Mucosa of rectum (tissue), 2 donors: ENCODE data around the gene RPTOR.

Experiments used
- H3K27ac ChIP-seq, 2 donors: one replicate each; pipeline ENCODE4 v1.7.0; 2013; ENCODE audit warnings: inconsistent platforms in 2 of 2, low read depth in 2 of 2, low read length in 2 of 2
- H3K27me3 ChIP-seq, 2 donors: one replicate each; pipeline ENCODE4 v1.7.0; 2013; ENCODE audit warnings: low read length in 2 of 2; ENCODE audit not compliant: control insufficient read depth in 2 of 2, insufficient read depth in 2 of 2
- H3K36me3 ChIP-seq, 2 donors: one replicate each; pipeline ENCODE4 v1.7.0; 2013; ENCODE audit warnings: low read length in 2 of 2; ENCODE audit not compliant: control insufficient read depth in 2 of 2, insufficient read depth in 2 of 2
- H3K4me1 ChIP-seq, 2 donors: one replicate each; pipeline ENCODE4 v1.7.0; 2013; ENCODE audit warnings: low read length in 2 of 2, mild to moderate bottlenecking in 1 of 2; ENCODE audit not compliant: control insufficient read depth in 2 of 2, insufficient read depth in 2 of 2
- H3K4me3 ChIP-seq, 2 donors: one replicate each; pipeline ENCODE4 v1.7.0; 2013; ENCODE audit warnings: low read length in 2 of 2
- H3K9ac ChIP-seq, 2 donors: one replicate each; pipeline ENCODE4 v1.7.0; 2013; ENCODE audit warnings: low read length in 2 of 2, low read depth in 1 of 2, mild to moderate bottlenecking in 1 of 2
- H3K9me3 ChIP-seq, 2 donors: one replicate each; pipeline ENCODE4 v1.7.0; 2013; ENCODE audit warnings: low read length in 2 of 2; ENCODE audit not compliant: control insufficient read depth in 2 of 2
- donor health status: healthy.
- donor health status: Normal muscosa, but diverticular disease.

RPTOR gene

GRCh38 chr17:80712089-80712488 is 167.5 kb downstream of the RPTOR start:
- H3K4me1 ChIP-seq, result no peaks in the 10 kb centered on the region

GRCh38 chr17:80712606-80713005 is 168.0 kb downstream of the RPTOR start:
- H3K36me3 ChIP-seq, result peaks cover 0 to 5% of the 10 kb centered on the region in 2 donors
- no peak overlapping the region for H3K27ac ChIP-seq
- no peak overlapping the region for H3K4me3 ChIP-seq
- no peak overlapping the region for H3K9ac ChIP-seq
- H3K27me3 ChIP-seq, result no peaks in the 10 kb centered on the region
- no peaks in the 10 kb centered on the region for H3K4me1 ChIP-seq
- H3K9me3 ChIP-seq, result no peaks in the 10 kb centered on the region

More at GRCh38 chr17:80712089-80712488, 167.5 kb downstream of the RPTOR start:
- H3K27ac ChIP-seq, result no peak overlapping the region
- H3K36me3 ChIP-seq, result peaks cover 0 to 5% of the 10 kb centered on the region in 2 donors
- H3K9me3 ChIP-seq, result no peaks in the 10 kb centered on the region
- no peaks in the 10 kb centered on the region for H3K27me3 ChIP-seq
- H3K4me3 ChIP-seq, result no peak overlapping the region
- no peak overlapping the region for H3K9ac ChIP-seq

GRCh38 chr17:80716986-80717719 is 172.5 kb downstream of the RPTOR start:
- no peak overlapping the region for H3K27ac ChIP-seq

GRCh38 chr17:80717720-80718083 is 173.1 kb downstream of the RPTOR start:
- H3K9ac ChIP-seq, result no peak overlapping the region

More at GRCh38 chr17:80716986-80717719, 172.5 kb downstream of the RPTOR start:
- Histone ChIP-seq H3K4me3 (no peak overlapping the region), H3K27me3 (no peaks in the 10 kb centered on the region), H3K9ac (no peak overlapping the region), H3K4me1 (no peaks in the 10 kb centered on the region), H3K9me3 (no peaks in the 10 kb centered on the region), H3K36me3 (no peaks in the 10 kb centered on the region)

GRCh38 chr17:80718428-80718827 is 173.8 kb downstream of the RPTOR start:
- H3K27ac ChIP-seq, result no peak overlapping the region
- H3K9ac ChIP-seq, result no peak overlapping the region
- no peaks in the 10 kb centered on the region for H3K4me1 ChIP-seq
- H3K27me3 ChIP-seq, result no peaks in the 10 kb centered on the region
- H3K4me3 ChIP-seq, result no peak overlapping the region
- H3K9me3 ChIP-seq, result no peaks in the 10 kb centered on the region
- H3K36me3 ChIP-seq, result no peaks in the 10 kb centered on the region

More at GRCh38 chr17:80717720-80718083, 173.1 kb downstream of the RPTOR start:
- Histone ChIP-seq H3K36me3 (no peaks in the 10 kb centered on the region), H3K4me3 (no peak overlapping the region), H3K27ac (no peak overlapping the region), H3K4me1 (no peaks in the 10 kb centered on the region), H3K9me3 (no peaks in the 10 kb centered on the region), H3K27me3 (no peaks in the 10 kb centered on the region)

GRCh38 chr17:80719449-80719848 is 174.8 kb downstream of the RPTOR start:
- Histone ChIP-seq H3K4me1 (no peaks in the 10 kb centered on the region), H3K9me3 (no peaks in the 10 kb centered on the region), H3K36me3 (no peaks in the 10 kb centered on the region), H3K27me3 (no peaks in the 10 kb centered on the region), H3K9ac (no peak overlapping the region), H3K27ac (no peak overlapping the region), H3K4me3 (no peak overlapping the region)

GRCh38 chr17:80720610-80721577 is 176.3 kb downstream of the RPTOR start:
- Histone ChIP-seq H3K4me3 (no peak overlapping the region), H3K4me1 (no peaks in the 10 kb centered on the region), H3K27me3 (no peaks in the 10 kb centered on the region), H3K9me3 (no peaks in the 10 kb centered on the region), H3K27ac (no peak overlapping the region), H3K9ac (no peak overlapping the region), H3K36me3 (no peaks in the 10 kb centered on the region)

GRCh38 chr17:80722661-80723060 is 178.0 kb downstream of the RPTOR start:
- no peaks in the 10 kb centered on the region for H3K9me3 ChIP-seq
- H3K9ac ChIP-seq, result no peak overlapping the region
- no peaks in the 10 kb centered on the region for H3K4me1 ChIP-seq
- no peaks in the 10 kb centered on the region for H3K27me3 ChIP-seq
- peaks cover 4 to 5% of the 10 kb centered on the region in 2 donors for H3K36me3 ChIP-seq
- no peak overlapping the region for H3K27ac ChIP-seq
- H3K4me3 ChIP-seq, result no peak overlapping the region

GRCh38 chr17:80724775-80725266 is 180.2 kb downstream of the RPTOR start:
- H3K27ac ChIP-seq, result no peak overlapping the region
- no peak overlapping the region for H3K9ac ChIP-seq
- H3K4me1 ChIP-seq, result no peaks in the 10 kb centered on the region

GRCh38 chr17:80725517-80725916 is 180.9 kb downstream of the RPTOR start:
- Histone ChIP-seq H3K27me3 (no peaks in the 10 kb centered on the region), H3K36me3 (peaks cover 4 to 5% of the 10 kb centered on the region in 2 donors), H3K4me1 (no peaks in the 10 kb centered on the region), H3K4me3 (no peak overlapping the region), H3K9me3 (no peaks in the 10 kb centered on the region), H3K27ac (no peak overlapping the region), H3K9ac (no peak overlapping the region)

More at GRCh38 chr17:80724775-80725266, 180.2 kb downstream of the RPTOR start:
- no peaks in the 10 kb centered on the region for H3K9me3 ChIP-seq
- H3K27me3 ChIP-seq, result no peaks in the 10 kb centered on the region
- peaks cover 4 to 5% of the 10 kb centered on the region in 2 donors for H3K36me3 ChIP-seq
- no peak overlapping the region for H3K4me3 ChIP-seq
